ENCODE results near the gene WDR83.

WDR83 gene

DNA sequence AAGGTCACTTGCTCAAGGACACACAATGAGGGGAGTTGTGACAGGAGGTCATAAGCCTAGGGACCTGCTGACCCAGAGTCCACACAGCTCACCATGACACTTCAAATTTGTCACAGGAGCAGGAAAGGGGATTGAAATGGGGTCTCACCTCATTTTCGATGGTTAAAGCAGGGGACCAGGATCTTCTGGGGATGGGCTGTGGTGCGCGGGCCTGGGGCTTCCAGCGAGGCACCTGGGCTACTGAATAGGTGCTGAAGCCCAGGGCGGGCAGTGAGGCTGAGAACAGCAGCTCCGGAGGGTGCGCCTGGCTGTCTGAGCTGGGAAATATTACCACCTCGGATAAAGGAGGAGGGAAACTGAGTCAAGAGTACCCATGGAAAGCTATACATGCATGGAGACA, 11.1 kb upstream of the WDR83 start:
- ChIA-PET POLR2A (interaction anchor here (0.6 kb wide), 1 partner anchor 286 kb away, joined by 5 read pairs; no protein-coding TSS in a partner anchor), CTCF (interaction anchor here (1.4 to 2.0 kb wide), 3 partner anchors 16 to 51 kb away, joined by 4 to 8 read pairs (median 6); no protein-coding TSS in a partner anchor)
- DNase-seq (ENCODE audit: extremely low spot score) = no peak
- TF ChIP-seq, protein P1, sequence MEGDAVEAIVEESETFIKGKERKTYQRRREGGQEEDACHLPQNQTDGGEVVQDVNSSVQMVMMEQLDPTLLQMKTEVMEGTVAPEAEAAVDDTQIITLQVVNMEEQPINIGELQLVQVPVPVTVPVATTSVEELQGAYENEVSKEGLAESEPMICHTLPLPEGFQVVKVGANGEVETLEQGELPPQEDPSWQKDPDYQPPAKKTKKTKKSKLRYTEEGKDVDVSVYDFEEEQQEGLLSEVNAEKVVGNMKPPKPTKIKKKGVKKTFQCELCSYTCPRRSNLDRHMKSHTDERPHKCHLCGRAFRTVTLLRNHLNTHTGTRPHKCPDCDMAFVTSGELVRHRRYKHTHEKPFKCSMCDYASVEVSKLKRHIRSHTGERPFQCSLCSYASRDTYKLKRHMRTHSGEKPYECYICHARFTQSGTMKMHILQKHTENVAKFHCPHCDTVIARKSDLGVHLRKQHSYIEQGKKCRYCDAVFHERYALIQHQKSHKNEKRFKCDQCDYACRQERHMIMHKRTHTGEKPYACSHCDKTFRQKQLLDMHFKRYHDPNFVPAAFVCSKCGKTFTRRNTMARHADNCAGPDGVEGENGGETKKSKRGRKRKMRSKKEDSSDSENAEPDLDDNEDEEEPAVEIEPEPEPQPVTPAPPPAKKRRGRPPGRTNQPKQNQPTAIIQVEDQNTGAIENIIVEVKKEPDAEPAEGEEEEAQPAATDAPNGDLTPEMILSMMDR (IDR thresholded peaks at IDR 0.05; ENCODE audit: control extremely low read depth, extremely low read depth, low read depth, missing control alignments) = no peak

DNA sequence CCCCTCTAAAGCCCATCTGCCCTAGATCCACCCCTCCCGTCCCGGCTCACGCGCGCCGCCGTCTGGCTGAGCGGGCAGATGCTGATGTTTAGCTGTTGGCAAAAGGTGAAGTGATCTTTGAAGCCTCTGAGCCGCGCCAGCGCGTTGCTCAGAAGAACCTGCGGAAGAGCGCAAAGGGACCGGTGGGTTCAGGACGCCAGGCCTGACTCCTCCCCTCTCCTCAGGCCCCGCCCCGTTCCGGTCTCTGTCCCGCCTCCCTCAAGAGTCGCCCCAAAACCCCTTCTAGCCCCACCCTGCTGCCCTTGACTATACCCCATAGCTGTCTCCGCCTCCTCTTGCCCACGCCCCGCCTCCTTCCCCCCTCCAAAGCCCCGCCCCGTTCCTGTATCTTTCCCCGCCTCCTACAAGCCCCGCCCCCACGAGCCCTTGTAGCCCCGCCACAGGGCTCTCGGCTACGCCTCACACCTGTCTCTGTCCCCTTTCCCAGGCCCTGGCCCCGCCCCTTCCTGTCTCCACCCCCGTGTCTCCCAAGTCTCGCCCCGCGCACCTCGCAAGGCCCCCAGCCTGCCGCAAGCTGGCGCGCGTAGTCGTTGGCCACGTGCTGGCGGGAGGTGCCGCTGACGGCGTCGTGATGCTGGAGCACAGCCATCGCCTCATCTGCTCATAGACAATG, 9.6 kb upstream of the WDR83 start:
- ChIA-PET CTCF (interaction anchor here (1.1 to 1.2 kb wide), 2 partner anchors 14 to 17 kb away, joined by 3 to 5 read pairs; no protein-coding TSS in a partner anchor), POLR2A (interaction anchor here (0.6 kb wide), 1 partner anchor 19 kb away, joined by 4 read pairs; no protein-coding TSS in a partner anchor)
- no peak for DNase-seq (ENCODE audit: extremely low spot score)
- TF ChIP-seq, protein P1 (IDR thresholded peaks at IDR 0.05; ENCODE audit: control extremely low read depth, extremely low read depth, low read depth, missing control alignments) = no peak

DNA sequence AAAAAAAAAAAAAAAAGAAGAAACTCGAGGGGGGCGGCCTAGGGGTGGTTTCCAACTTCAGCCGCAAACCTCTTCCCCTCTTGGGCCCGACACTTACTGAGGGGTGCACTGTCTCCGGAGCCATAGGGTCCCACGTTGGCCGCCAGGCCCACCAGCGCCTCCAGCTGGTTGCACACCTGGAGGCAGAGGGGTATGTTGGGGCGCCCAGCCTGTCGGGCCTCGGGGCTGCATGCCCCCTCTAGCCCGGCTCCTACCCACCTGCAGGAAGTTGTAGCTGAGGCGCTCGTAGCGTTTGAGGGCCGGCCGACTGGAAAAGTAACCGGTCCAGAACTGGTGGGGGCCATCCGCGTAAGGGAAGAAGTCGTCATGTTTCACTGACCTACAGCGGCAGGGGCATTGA, 8.6 kb upstream of the WDR83 start:
- TF ChIP-seq, protein P1 (IDR thresholded peaks at IDR 0.05; ENCODE audit: control extremely low read depth, extremely low read depth, low read depth, missing control alignments) = no peak
- CTCF ChIA-PET = interaction anchor here (1.2 kb wide), 1 partner anchor 13 kb away, joined by 3 read pairs; no protein-coding TSS in a partner anchor
- POLR2A ChIA-PET = interaction anchor here (0.7 kb wide), 1 partner anchor 116 kb away, joined by 10 read pairs; no protein-coding TSS in a partner anchor

DNA sequence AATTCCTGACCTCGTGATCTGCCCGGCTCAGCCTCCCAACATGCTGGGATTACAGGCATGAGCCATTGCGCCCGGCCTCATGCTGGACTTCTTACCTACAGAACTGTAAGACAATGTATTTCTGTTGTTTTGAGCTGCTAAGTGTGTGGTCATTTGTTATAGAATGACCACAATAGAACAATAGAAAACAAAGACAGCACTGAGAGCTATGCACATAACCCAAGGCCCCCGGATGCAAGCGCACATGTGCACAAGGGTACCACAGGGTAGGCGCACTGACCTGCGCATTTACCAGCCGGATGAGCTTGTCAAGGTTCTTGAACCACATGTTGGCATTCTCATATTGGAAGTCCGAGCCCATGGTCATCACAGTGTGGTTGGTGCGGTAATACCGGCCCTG, 5.6 kb upstream of the WDR83 start:
- DNase-seq (ENCODE audit: extremely low spot score) = no peak
- TF ChIP-seq, protein P1 (IDR thresholded peaks at IDR 0.05; ENCODE audit: control extremely low read depth, extremely low read depth, low read depth, missing control alignments) = no peak
- CTCF ChIA-PET = interaction anchor here (1.0 to 1.4 kb wide), 4 partner anchors 9 to 187 kb away, joined by 3 to 5 read pairs (median 3); no protein-coding TSS in a partner anchor
- POLR2A ChIA-PET = interaction anchor here (0.7 kb wide), 1 partner anchor 15 kb away, joined by 6 read pairs; no protein-coding TSS in a partner anchor

More for the DNA sequence above, 8.6 kb upstream of the WDR83 start:
- DNase-seq (ENCODE audit: extremely low spot score) = no peak

DNA sequence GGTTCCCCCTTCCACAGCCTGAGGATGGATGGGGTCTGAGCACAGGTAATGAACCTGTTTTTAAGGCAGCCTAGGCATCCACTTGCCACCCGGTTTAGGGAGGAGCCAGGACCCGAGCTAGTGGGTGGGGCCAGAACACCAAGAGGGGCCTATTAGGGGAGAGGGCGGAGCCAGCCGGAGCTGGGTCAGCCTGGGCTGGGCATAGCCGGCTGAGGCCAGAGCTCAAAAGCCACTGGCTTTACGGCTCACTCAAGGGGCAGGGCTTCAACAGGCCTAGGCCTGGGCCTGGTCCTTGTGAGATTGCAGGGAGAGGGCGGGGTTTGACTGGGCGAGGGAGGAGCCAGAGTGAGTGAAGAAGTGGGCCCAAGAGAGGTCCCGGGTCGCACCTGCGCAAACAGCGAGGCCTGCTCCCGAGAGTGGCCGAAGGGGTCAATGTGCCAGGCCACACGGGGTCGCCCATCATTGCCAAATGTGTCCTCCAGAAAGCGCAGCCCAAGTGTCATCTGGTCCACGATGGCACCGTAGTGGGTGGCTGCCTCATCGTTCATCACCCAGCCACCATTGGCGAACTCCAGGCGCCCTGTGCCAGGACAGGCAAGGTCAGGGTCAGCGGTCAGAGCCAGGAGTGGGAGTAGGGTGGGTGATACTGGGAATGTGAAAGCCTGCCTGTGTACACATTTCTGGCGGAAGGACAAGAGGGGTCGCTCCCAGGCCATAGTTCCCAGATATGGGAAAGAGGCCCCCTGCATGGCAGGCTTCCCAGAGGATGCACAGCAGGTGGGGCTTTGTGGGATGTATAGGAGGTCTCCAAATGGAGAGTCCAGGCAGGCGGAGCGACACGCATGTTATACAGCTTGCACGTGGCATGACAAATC, 2.0 kb upstream of the WDR83 start:
- CTCF ChIA-PET = interaction anchor here (2.1 kb wide), 1 partner anchor 25 kb away, joined by 8 read pairs; no protein-coding TSS in a partner anchor
- TF ChIP-seq, protein P1 (IDR thresholded peaks at IDR 0.05; ENCODE audit: control extremely low read depth, extremely low read depth, low read depth, missing control alignments) = no peak
- POLR2A ChIA-PET = interaction anchor here (0.5 kb wide), 1 partner anchor 17 kb away, joined by 6 read pairs; no protein-coding TSS in a partner anchor
- DNase-seq (ENCODE audit: extremely low spot score) = no peak

DNA sequence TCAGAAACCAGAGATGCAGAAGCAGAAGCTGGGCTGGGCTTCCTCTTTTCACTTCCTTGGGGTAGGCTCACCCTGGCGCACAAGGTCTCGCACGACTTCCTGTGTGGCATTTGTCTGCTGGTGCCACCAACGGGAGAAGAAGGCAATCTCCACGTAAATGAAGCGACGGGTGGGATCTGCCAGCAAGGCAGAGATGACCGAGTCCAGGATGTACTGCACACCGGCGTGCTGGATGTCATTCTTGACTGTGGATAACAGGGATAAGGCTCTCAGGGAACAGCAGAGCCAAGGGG, 1.4 kb upstream of the WDR83 start:
- peak; percentile 82 for DNase-seq (ENCODE audit: extremely low spot score)
- CTCF ChIA-PET = interaction anchor here (2.1 kb wide), 2 partner anchors 11 to 25 kb away, joined by 8 to 16 read pairs; no protein-coding TSS in a partner anchor
- POLR2A ChIA-PET = interaction anchor here (0.5 kb wide), 1 partner anchor 17 kb away, joined by 6 read pairs; no protein-coding TSS in a partner anchor
- TF ChIP-seq, protein P1 (IDR thresholded peaks at IDR 0.05; ENCODE audit: control extremely low read depth, extremely low read depth, low read depth, missing control alignments) = no peak

Data from GM10248 (cell line).